SU-DHL-6 (cell line): ENCODE measurements around the gene SLC39A8.

Experiments used
- H2AFZ ChIP-seq: fragments of 200-600 bp; sonication (generic); 2 replicates; pipeline ENCODE4 v1.6.1; 2014; ENCODE audit warnings: low read depth, mild to moderate bottlenecking, moderate library complexity, mixed read lengths, antibody characterized with exemption, low read length; ENCODE audit not compliant: severe bottlenecking
- H3F3A ChIP-seq: fragments of 200-600 bp; shearing (Covaris generic); 2 replicates; pipeline ENCODE4 v1.6.0; 2016; ENCODE audit warnings: antibody characterized with exemption, mild to moderate bottlenecking; ENCODE audit not compliant: insufficient read depth
- H3K27ac ChIP-seq: fragments of 200-600 bp; sonication (generic); 2 replicates; pipeline ENCODE4 v1.5.1; 2016; ENCODE audit warnings: low read depth, mild to moderate bottlenecking, low read length, moderate library complexity, mixed read lengths
- H3K27me3 ChIP-seq: fragments of 200-600 bp; sonication (generic), shearing (Covaris generic); 2 replicates; pipeline ENCODE4 v1.6.0; 2014; ENCODE audit warnings: mild to moderate bottlenecking, low read length
- H3K36me3 ChIP-seq: fragments of 200-600 bp; sonication (generic); 2 replicates; pipeline ENCODE4 v1.6.1; 2014; ENCODE audit warnings: mild to moderate bottlenecking, low read length, mixed read lengths
- H3K4me2 ChIP-seq: fragments of 300-600, 200-600 bp; shearing (Covaris generic), sonication (generic); 2 replicates; pipeline ENCODE4 v1.6.0; 2014; ENCODE audit warnings: low read length, low read depth, mild to moderate bottlenecking; ENCODE audit not compliant: poor library complexity, severe bottlenecking
- H3K4me3 ChIP-seq: fragments of 200-600 bp; sonication (generic); 2 replicates; pipeline ENCODE4 v1.5.1; 2014; ENCODE audit warnings: antibody characterized with exemption, low read length, mild to moderate bottlenecking, mixed read lengths; ENCODE audit not compliant: insufficient read depth, poor library complexity, severe bottlenecking
- H3K79me2 ChIP-seq: fragments of 200-600 bp; sonication (generic); 2 replicates; pipeline ENCODE4 v1.6.1; 2014; ENCODE audit warnings: mild to moderate bottlenecking, low read length, moderate library complexity; ENCODE audit not compliant: insufficient read depth
- H3K9ac ChIP-seq: fragments of 200-600 bp; sonication (generic); 2 replicates; pipeline ENCODE4 v1.7.0; 2014; ENCODE audit warnings: mild to moderate bottlenecking, low read length
- H3K9me2 ChIP-seq: fragments of 200-600 bp; sonication (generic); replicated peaks from 2 replicates; pipeline ENCODE4 v1.6.1; 2014; ENCODE audit warnings: low read length; ENCODE audit not compliant: insufficient read depth
- H3K9me3 ChIP-seq: fragments of 200-600 bp; sonication (generic); 2 replicates; pipeline ENCODE4 v1.6.1; 2014; ENCODE audit warnings: low read length, mixed read lengths; ENCODE audit not compliant: insufficient read depth
- H4K20me1 ChIP-seq: fragments of 200-600 bp; sonication (generic); 2 replicates; pipeline ENCODE4 v1.6.1; 2014; ENCODE audit warnings: low read depth, mild to moderate bottlenecking, antibody characterized with exemption, low read length, moderate library complexity, mixed read lengths
- CTCF ChIP-seq: fragments of 200-600 bp; sonication (generic); IDR thresholded peaks from one replicate; pipeline ENCODE4 v1.5.1; 2017; ENCODE audit warnings: antibody characterized with exemption, mild to moderate bottlenecking, low read length, moderate library complexity; ENCODE audit not compliant: insufficient read depth, poor library complexity, severe bottlenecking
- EZH2phosphoT487 ChIP-seq: fragments of 200-600 bp; sonication (generic), shearing (Covaris generic); conservative IDR thresholded peaks from 2 replicates; pipeline ENCODE4 v1.6.1; 2018; ENCODE audit warnings: mild to moderate bottlenecking, antibody characterized with exemption, low read length, moderate library complexity, mixed read lengths

Gene SLC39A8

GRCh38 chr4:102299354-102300107, 45.8 kb downstream of the SLC39A8 start:
- Histone ChIP-seq H3K9me2 (no peaks in the 10 kb centered on the region), H3K79me2 (no peaks in the 10 kb centered on the region), H2AFZ (no peak overlapping the region), H3K36me3 (0 out of 2 replicates have a peak, but pooled peaks cover 3% of the 10 kb centered on the region), H3K9me3 (no peaks in the 10 kb centered on the region), H3K9ac (no peak overlapping the region), H3F3A (no peaks in the 10 kb centered on the region), H3K4me3 (no peak overlapping the region), H3K4me2 (no peak overlapping the region), H3K27ac (no peak overlapping the region), H3K27me3 (no peaks in the 10 kb centered on the region), H4K20me1 (no peaks in the 10 kb centered on the region)
- TF ChIP-seq EZH2phosphoT487 (no peak), CTCF (peak; percentile 38)

GRCh38 chr4:102298716-102299115, 46.6 kb downstream of the SLC39A8 start:
- Histone ChIP-seq H3K9me2 (no peaks in the 10 kb centered on the region), H3K4me2 (no peak overlapping the region), H3K27ac (no peak overlapping the region), H3K9me3 (no peaks in the 10 kb centered on the region), H3K9ac (no peak overlapping the region), H3K79me2 (no peaks in the 10 kb centered on the region), H3K4me3 (no peak overlapping the region), H3F3A (no peaks in the 10 kb centered on the region), H4K20me1 (no peaks in the 10 kb centered on the region), H3K27me3 (no peaks in the 10 kb centered on the region), H2AFZ (no peak overlapping the region), H3K36me3 (no peaks in the 10 kb centered on the region)
- no peak for TF ChIP-seq CTCF
- TF ChIP-seq EZH2phosphoT487, result no peak

GRCh38 chr4:102295153-102295862, 50.0 kb downstream of the SLC39A8 start:
- H3K79me2 ChIP-seq, result no peaks in the 10 kb centered on the region
- no peaks in the 10 kb centered on the region for H3K9me3 ChIP-seq
- TF ChIP-seq CTCF (no peak), EZH2phosphoT487 (no peak)
- H3K4me3 ChIP-seq, result no peak overlapping the region
- H3K36me3 ChIP-seq, result no peaks in the 10 kb centered on the region
- H3K27ac ChIP-seq, result no peak overlapping the region
- no peak overlapping the region for H2AFZ ChIP-seq
- H3K27me3 ChIP-seq, result no peaks in the 10 kb centered on the region
- no peak overlapping the region for H3K4me2 ChIP-seq
- no peaks in the 10 kb centered on the region for H4K20me1 ChIP-seq
- H3K9ac ChIP-seq, result no peak overlapping the region
- H3F3A ChIP-seq, result no peaks in the 10 kb centered on the region
- no peaks in the 10 kb centered on the region for H3K9me2 ChIP-seq
